ENCODE measurements around the gene EFCAB6. TPM values are rescaled to one million over a fixed set of nuclear protein-coding genes. Genes with fewer than 3 reads are reported as not detected.
A peak's percentile ranks its signal among the peaks of the same experiment; 100 is the strongest.

The EFCAB6 gene
- total RNA-seq, 1 donor, result 0.52 TPM

DNA sequence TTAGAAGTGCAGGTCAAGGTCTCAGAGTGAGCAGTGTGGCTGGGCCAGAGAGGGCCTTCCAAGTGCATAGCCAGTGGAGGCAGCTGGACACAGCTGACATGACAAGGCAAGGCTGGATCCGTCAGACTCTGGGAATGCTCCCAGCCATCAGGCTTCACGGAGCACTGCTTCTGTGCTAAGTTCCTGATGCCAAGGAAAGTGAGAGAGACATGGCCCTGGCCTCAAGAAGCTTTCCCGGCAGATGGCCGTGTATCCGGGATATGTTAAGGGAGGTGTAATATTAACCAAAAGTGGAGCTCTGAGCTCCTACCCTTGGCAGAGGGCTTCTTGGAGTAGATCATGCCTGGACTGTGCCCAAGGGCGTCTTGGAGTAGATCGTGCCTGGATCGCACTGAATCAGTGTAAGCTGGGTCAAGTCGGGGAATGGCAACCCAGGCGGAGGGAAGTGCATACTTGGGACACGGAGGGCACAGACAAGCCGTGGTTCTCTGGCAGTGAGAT is 7.4 kb upstream of the EFCAB6 start:
- no peaks in the 10 kb centered on the region for H3K27me3 ChIP-seq (ENCODE audit: insufficient read depth, low read length)
- H3K4me1 ChIP-seq (ENCODE audit: insufficient read depth, low read length), result no peaks in the 10 kb centered on the region
- no peaks in the 10 kb centered on the region for H3K9me3 ChIP-seq (ENCODE audit: low read depth, low read length)
- no peak overlapping the region for H3K4me3 ChIP-seq (ENCODE audit: low read length)

DNA sequence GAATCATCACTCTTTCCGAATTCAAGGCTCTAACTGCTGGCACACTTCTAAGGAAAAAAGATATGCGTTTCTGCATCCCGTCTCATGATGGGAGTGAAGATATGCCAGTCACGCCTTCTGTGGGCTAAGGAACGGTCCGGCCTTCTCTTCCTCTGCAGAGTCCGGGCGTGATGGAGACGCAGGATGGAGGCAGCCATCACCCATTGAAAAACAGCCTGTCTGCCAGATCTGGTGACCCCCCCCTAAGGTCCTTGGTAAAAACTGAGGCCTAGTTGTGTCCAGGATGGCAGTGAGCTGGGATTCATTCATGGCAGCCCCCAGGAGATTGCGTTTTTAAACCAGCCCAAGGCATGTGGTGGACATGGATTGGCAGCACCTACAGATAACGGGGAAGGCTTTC is 6.9 kb upstream of the EFCAB6 start:
- Histone ChIP-seq H3K4me3 (ENCODE audit: low read length) (no peak overlapping the region), H3K27me3 (ENCODE audit: insufficient read depth, low read length) (no peaks in the 10 kb centered on the region), H3K4me1 (ENCODE audit: insufficient read depth, low read length) (no peaks in the 10 kb centered on the region), H3K9me3 (ENCODE audit: low read depth, low read length) (no peaks in the 10 kb centered on the region)

DNA sequence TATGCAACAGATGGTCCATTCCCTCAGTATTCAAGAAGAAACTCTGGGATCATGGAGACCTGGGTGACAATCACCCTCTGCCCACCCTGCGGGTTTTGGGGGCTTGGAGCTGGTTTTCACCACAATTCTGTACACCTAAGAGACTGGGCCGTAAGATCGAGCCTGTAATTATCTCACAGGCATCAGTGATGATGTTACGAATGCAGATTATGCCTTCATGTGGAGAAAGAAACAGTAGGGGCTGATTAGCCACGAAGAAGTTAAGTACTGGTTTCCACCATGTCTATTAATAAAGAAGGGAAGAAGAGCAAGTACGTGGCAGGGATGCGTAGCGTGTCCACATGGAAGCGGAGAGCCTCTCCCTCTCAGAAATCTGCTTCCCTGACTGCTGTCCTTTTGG is 5.3 kb upstream of the EFCAB6 start:
- no peaks in the 10 kb centered on the region for H3K9me3 ChIP-seq (ENCODE audit: low read depth, low read length)
- no peak overlapping the region for H3K4me3 ChIP-seq (ENCODE audit: low read length)
- peaks cover 11% of the 10 kb centered on the region for H3K4me1 ChIP-seq (ENCODE audit: insufficient read depth, low read length)
- no peaks in the 10 kb centered on the region for H3K27me3 ChIP-seq (ENCODE audit: insufficient read depth, low read length)

DNA sequence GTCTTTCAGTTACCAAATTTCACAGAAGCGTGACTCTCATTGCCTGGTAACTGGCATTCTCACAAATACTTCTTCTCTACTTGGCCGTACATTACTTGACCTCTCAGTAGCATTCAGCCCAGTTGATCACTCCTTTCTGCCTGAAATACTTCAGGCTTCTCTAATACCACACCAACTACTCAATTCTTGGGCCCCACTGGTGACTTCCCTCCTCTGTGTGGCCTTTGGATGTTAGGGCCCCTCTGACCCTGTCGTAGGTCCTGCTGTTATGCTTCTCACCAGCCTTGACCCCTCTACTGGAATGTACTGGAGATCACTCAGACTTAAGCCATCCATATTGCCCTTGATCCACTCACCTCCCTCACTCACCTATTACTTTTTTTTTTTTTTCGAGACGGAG is 2.2 kb upstream of the EFCAB6 start:
- Histone ChIP-seq H3K4me3 (ENCODE audit: low read length) (no peak overlapping the region), H3K27me3 (ENCODE audit: insufficient read depth, low read length) (no peaks in the 10 kb centered on the region), H3K4me1 (ENCODE audit: insufficient read depth, low read length) (peaks cover 17% of the 10 kb centered on the region), H3K9me3 (ENCODE audit: low read depth, low read length) (no peaks in the 10 kb centered on the region)

DNA sequence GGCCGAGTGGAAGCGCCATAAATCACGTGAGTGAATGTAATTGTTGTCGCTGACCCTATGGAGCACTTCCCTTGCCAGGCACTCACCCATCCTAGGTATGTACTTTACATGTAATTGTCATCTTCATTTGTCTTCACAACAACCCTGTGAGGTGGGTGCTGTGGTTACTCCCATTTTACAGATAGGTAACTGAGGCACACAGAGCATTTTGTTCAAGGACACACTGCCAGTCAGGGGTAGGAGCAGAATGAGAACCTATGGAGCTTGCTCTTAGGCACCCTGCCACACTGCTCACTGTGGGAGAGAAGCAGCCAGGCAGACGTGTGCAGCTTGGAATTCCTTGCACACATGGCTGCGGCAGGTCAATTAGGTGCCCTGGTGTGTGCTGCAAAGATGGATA is 785 bp upstream of the EFCAB6 start:
- H3K27me3 ChIP-seq (ENCODE audit: insufficient read depth, low read length), result no peaks in the 10 kb centered on the region
- peaks cover 17% of the 10 kb centered on the region for H3K4me1 ChIP-seq (ENCODE audit: insufficient read depth, low read length)
- no peaks in the 10 kb centered on the region for H3K9me3 ChIP-seq (ENCODE audit: low read depth, low read length)
- H3K4me3 ChIP-seq (ENCODE audit: low read length), result peak overlapping the region; percentile 84

DNA sequence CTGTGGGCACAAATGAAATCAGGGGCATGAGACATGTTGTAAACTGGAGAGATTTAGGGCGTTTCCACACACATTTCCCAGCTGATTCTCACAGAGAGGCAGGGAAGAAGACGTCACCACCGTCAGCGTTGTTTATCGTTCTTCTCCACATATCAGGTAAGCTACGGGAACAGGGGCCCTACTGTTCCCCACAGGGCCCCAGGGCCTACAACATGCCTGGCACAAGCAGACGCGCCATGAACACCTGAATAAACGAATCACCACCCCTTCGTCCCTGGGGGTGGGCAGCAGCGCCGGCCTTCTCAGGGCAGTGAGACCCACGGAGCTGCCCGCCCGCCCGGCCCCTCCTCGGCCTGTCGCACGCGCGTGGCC is 342 bp downstream of the EFCAB6 start:
- Histone ChIP-seq H3K27me3 (ENCODE audit: insufficient read depth, low read length) (no peaks in the 10 kb centered on the region), H3K4me1 (ENCODE audit: insufficient read depth, low read length) (peaks cover 17% of the 10 kb centered on the region), H3K4me3 (ENCODE audit: low read length) (peak overlapping the region; percentile 84), H3K9me3 (ENCODE audit: low read depth, low read length) (no peaks in the 10 kb centered on the region)

DNA sequence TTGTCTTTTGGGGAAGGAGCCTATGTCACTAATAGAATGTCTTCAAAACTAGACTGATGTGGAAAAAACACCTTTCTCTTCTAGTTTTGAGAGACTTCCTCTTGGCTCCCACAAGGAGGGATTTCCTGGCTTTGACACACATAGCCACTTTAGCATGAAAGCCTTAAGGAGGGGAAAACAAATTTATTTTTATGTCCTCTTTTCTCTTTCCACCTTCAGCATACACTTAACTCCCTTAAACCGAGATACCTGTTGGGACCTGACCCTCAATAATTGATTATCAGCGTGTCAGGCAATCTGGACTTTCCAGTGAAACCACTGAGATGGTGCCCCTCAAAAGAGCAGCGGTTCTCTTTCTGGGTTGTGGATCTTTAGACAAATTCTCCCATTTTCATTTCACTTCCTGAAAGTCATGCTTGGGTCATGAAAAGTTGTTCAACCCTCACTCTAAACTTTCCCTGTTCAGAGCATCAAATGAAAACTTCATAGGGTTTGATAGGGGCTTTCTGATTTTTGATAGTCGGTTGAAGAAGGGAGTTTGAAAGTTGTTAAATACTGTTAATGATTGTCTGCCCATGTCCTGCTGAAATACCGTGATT is 9.1 kb downstream of the EFCAB6 start:
- no peak overlapping the region for H3K4me3 ChIP-seq (ENCODE audit: low read length)
- no peaks in the 10 kb centered on the region for H3K4me1 ChIP-seq (ENCODE audit: insufficient read depth, low read length)
- peaks cover 19% of the 10 kb centered on the region for H3K9me3 ChIP-seq (ENCODE audit: low read depth, low read length)
- peaks cover 8% of the 10 kb centered on the region for H3K27me3 ChIP-seq (ENCODE audit: insufficient read depth, low read length)

DNA sequence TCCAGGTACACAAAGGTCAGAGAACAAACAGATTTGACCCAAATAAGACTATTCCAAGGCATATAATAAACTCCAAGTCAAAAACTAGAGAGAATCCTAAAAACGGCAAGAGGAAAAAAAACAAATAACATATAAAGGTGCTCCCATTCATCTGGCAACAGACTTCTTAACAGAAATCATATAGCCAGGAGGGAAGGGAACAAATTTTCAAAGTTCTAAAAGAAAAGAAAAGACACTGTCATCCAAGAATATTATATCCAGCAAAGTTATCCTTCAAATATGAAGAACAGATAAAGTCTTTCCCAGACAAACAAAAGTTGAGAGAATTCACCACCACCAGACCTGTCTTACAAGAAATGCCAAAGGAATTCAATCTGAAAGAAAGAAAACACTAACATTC is 11.1 kb downstream of the EFCAB6 start:
- H3K4me3 ChIP-seq (ENCODE audit: low read length), result no peak overlapping the region
- H3K9me3 ChIP-seq (ENCODE audit: low read depth, low read length), result peaks cover 19% of the 10 kb centered on the region
- no peaks in the 10 kb centered on the region for H3K4me1 ChIP-seq (ENCODE audit: insufficient read depth, low read length)
- peaks cover 8% of the 10 kb centered on the region for H3K27me3 ChIP-seq (ENCODE audit: insufficient read depth, low read length)

DNA sequence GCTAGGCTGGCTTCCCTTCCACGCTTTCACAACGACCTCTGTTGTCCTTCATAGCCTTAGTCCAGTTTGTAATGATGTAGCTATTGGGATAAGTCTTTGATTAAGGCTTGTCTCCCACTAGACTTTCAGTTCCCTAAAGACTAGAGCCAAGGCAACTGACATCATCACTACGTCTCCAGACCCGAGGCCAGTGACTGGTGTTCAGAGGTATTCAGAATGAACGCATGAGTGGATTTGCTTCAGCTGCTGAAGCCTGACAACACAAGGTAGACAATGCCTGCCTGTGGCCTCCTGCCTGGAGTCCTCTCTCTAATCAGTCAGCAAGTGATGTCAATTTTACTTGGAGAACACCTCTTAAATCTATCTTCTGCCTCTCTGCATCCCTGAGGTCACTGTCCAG is 13.6 kb downstream of the EFCAB6 start:
- Histone ChIP-seq H3K4me3 (ENCODE audit: low read length) (no peak overlapping the region), H3K4me1 (ENCODE audit: insufficient read depth, low read length) (no peaks in the 10 kb centered on the region), H3K9me3 (ENCODE audit: low read depth, low read length) (peaks cover 19% of the 10 kb centered on the region), H3K27me3 (ENCODE audit: insufficient read depth, low read length) (peaks cover 8% of the 10 kb centered on the region)

DNA sequence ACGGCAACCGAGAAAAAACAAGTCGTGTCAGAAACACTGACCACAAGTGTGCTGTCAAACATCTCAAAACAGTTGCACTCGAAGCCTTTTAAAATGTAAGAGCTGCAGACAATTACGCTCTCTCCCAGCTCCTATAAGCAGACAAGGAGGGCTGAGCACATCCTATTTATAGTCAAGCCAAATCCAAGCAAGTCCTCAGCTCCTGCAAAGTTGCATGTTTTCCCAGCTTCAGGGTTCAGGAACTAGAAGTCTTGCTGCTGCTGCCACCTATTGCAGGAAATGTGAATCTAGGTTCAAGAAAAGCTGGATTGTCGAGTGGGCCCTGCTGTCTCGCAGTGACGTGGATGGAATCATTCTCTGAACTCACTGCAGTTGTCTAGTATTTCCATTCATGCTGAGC is 15.5 kb downstream of the EFCAB6 start:
- H3K9me3 ChIP-seq (ENCODE audit: low read depth, low read length), result peaks cover 17% of the 10 kb centered on the region
- H3K27me3 ChIP-seq (ENCODE audit: insufficient read depth, low read length), result peaks cover 8% of the 10 kb centered on the region
- no peaks in the 10 kb centered on the region for H3K4me1 ChIP-seq (ENCODE audit: insufficient read depth, low read length)
- H3K4me3 ChIP-seq (ENCODE audit: low read length), result no peak overlapping the region

DNA sequence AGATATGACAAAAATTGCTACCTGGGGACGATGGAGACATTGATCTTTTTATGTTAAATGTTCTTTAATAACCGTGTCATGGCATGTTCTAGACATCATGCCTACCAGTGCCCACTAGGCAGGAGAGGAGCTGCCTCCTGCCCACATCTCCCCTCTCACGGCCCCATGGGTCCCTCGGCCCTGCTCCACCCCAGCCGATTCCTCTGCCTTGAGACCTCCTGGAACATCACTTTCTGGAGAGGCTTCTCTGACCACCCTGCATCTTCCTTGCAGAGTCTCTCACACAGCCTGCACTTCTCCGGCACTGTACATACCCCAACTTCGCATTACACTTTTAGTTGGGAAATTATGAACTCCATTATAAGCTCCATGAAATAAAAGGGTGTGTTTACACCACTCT is 16.8 kb downstream of the EFCAB6 start:
- Histone ChIP-seq H3K4me3 (ENCODE audit: low read length) (no peak overlapping the region), H3K9me3 (ENCODE audit: low read depth, low read length) (peaks cover 4% of the 10 kb centered on the region), H3K4me1 (ENCODE audit: insufficient read depth, low read length) (no peaks in the 10 kb centered on the region), H3K27me3 (ENCODE audit: insufficient read depth, low read length) (peaks cover 4% of the 10 kb centered on the region)

DNA sequence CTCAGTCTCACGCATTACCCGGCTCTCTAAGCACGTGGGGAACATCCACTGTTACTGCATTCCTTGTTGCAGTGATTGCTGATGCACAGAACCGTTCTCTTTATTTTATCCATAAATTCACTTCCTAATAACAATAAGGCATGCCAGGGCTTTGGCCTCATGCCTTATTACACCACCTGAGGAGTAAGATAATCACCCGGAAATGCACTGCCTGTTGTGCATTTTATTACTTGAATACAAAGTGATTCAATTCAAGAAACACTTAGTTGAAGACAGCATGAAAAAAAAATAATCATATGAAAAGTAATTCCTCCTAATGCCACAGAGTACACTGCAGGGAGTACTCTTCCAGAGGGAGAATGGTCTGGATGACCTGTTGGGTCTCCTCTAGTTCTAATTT is 19.2 kb downstream of the EFCAB6 start:
- H3K4me3 ChIP-seq (ENCODE audit: low read length), result no peak overlapping the region
- H3K9me3 ChIP-seq (ENCODE audit: low read depth, low read length), result no peaks in the 10 kb centered on the region
- H3K4me1 ChIP-seq (ENCODE audit: insufficient read depth, low read length), result no peaks in the 10 kb centered on the region
- no peaks in the 10 kb centered on the region for H3K27me3 ChIP-seq (ENCODE audit: insufficient read depth, low read length)

DNA sequence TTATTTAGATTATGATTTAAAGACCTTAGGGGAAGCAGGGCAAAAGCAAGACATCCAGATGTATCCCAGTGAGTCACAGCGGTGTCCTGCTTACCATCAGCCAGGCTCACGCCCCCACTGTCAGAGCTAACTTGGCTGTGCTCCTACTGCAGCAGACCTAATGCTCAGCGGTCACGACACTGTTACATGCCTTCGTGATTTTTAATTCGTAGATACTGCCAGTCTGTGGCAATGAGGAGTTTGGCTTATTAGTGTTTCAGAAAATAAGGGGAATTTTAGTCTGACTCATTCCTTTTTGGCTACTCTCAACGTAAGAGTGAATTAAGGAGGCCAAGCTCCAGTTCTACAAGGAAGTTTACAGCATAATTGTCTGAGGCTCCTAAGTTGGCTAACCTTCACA is 22.7 kb downstream of the EFCAB6 start:
- no peaks in the 10 kb centered on the region for H3K27me3 ChIP-seq (ENCODE audit: insufficient read depth, low read length)
- no peaks in the 10 kb centered on the region for H3K9me3 ChIP-seq (ENCODE audit: low read depth, low read length)
- H3K4me3 ChIP-seq (ENCODE audit: low read length), result no peak overlapping the region
- H3K4me1 ChIP-seq (ENCODE audit: insufficient read depth, low read length), result no peaks in the 10 kb centered on the region

DNA sequence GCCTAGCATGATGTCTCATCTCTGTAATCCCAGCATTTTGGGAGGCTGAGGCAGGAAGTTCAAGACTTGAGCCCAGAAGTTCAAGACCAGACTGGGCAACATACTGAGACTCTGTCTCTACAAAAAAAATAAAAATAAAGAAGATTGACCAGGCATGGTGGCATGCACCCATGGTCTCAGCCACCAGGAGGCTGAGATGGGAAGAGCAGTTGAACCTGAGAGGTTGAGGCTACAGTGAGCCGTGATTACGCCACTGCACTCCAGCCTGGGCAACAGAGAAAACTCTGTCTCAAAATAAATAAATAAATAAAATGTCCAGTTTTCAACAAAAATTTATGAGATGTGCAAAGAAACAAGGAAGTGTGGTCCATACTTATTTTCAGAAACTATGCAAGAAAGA is 28.3 kb downstream of the EFCAB6 start:
- no peaks in the 10 kb centered on the region for H3K4me1 ChIP-seq (ENCODE audit: insufficient read depth, low read length)
- H3K4me3 ChIP-seq (ENCODE audit: low read length), result no peak overlapping the region
- H3K27me3 ChIP-seq (ENCODE audit: insufficient read depth, low read length), result peaks cover 2% of the 10 kb centered on the region
- H3K9me3 ChIP-seq (ENCODE audit: low read depth, low read length), result no peaks in the 10 kb centered on the region

DNA sequence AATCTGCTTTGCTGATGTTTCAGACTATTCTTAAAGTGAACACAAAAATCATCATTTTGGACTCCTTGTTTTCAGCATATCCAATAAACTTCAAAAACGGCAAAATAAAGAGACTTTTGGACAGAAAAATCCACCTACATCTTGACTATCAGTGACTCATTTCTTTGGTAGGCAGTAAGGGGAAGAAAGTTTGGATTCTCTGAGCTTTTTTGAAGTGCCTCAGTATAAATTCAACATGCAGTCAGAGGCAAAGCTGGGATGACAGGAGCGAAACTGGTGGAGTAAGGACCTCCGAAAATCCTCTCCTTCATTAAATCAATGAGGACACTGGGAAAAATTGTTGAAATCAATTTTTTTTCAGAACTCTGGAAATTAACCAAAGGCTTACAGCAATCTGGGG is 29.7 kb downstream of the EFCAB6 start:
- H3K27me3 ChIP-seq (ENCODE audit: insufficient read depth, low read length), result peaks cover 2% of the 10 kb centered on the region
- H3K4me1 ChIP-seq (ENCODE audit: insufficient read depth, low read length), result no peaks in the 10 kb centered on the region
- no peak overlapping the region for H3K4me3 ChIP-seq (ENCODE audit: low read length)
- H3K9me3 ChIP-seq (ENCODE audit: low read depth, low read length), result no peaks in the 10 kb centered on the region

DNA sequence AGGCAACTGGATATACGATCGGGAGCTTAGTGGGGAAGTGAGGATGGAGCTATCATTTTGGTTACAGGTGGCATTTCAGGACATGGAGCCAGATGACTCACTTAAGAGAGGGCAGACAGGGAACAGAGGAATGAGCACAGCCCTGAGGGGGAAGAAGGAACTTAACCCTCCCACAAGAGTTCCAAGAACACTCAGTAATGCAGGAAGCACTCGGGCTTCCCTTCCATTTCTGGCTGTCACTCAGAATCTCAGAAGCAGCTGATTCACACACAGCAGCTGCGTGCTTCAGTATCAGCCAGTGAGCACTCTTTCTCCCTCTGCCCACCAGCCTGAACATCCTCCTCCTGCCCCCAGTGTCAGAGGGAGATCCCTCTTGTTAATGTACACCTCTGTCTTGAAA is 34.8 kb downstream of the EFCAB6 start:
- Histone ChIP-seq H3K9me3 (ENCODE audit: low read depth, low read length) (no peaks in the 10 kb centered on the region), H3K27me3 (ENCODE audit: insufficient read depth, low read length) (no peaks in the 10 kb centered on the region), H3K4me3 (ENCODE audit: low read length) (no peak overlapping the region), H3K4me1 (ENCODE audit: insufficient read depth, low read length) (no peaks in the 10 kb centered on the region)
